Lower lobe of right lung (tissue), 2 donors: ENCODE data around the gene FBN2. TPM values are rescaled to one million over a fixed set of nuclear protein-coding genes. Genes with fewer than 3 reads are reported as not detected.

Experiments used
- ATAC-seq, 2 donors: fragments of 200-7000 bp; cut with Tn5 transposase; one replicate each; pipeline ENCODE4 v1.9.1; 2020 to 2022; ENCODE audit warnings: mild to moderate bottlenecking in 2 of 2, moderate library complexity in 2 of 2
- DNase-seq: peaks from one replicate; pipeline ENCODE4 v3.0.0-alpha.2; 2020
- H3K27ac ChIP-seq: fragments of 200-600 bp; one replicate; pipeline ENCODE4 v1.8.0; 2022
- H3K27me3 ChIP-seq: fragments of 200-600 bp; one replicate; pipeline ENCODE4 v1.8.0; 2022; ENCODE audit warnings: low read depth
- H3K36me3 ChIP-seq: fragments of 200-600 bp; one replicate; pipeline ENCODE4 v1.8.0; 2022; ENCODE audit warnings: mild to moderate bottlenecking
- H3K4me1 ChIP-seq: fragments of 200-600 bp; one replicate; pipeline ENCODE4 v1.8.0; 2022
- H3K4me3 ChIP-seq: fragments of 200-600 bp; one replicate; pipeline ENCODE4 v1.8.0; 2022; ENCODE audit warnings: mild to moderate bottlenecking
- H3K9me3 ChIP-seq: fragments of 200-600 bp; one replicate; pipeline ENCODE4 v1.8.0; 2022
- intact Hi-C: fragments of 100-400 bp; cut with DNase I; formaldehyde crosslinking; loops from one replicate; pipeline ENCODE4 v1.11.0; 2022
- total RNA-seq: library from RNA; stranded (reverse); fragmentation: NEBNext Ultra II Directional; extraction: Animal tissue kit (Norgen Biotek cat#: 25700); gene quantifications from one replicate; pipeline ENCODE4 v1.2.1, GENCODE V29; 2021
- TF ChIP-seq, protein P1 (sequence below): fragments of 200-600 bp; IDR thresholded peaks from one replicate; pipeline ENCODE4 v1.8.0; 2022; ENCODE audit warnings: antibody characterized with exemption, mild to moderate bottlenecking
- donor health status: DM: no; HTN: yes; CAD: no; lungs with severe emphysema.

The FBN2 gene
- total RNA-seq, 1 donor from 2014 or later, result 0.83 TPM

DNA sequence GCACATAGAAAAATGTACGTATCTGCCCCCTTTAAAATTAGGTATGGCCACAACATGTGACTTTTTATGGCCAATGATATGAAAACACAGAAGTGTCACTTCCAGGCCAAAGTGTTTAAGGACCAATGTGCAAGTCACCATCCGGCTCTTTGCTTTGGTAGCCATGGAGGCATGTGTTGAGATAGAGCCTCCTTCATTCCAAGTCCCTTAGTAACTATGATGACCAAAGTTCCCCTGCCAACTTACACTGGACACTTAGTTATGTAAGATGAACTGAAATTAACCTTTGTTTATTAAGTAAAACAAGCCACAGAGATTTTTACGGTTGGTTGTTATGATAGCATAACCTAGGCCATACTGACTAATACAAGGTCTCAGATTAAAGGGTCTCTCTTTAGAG lies 51.0 kb downstream of the FBN2 start:
- no peak for DNase-seq
- Histone ChIP-seq H3K4me1 (no peaks in the 10 kb centered on the region), H3K36me3 (no peaks in the 10 kb centered on the region), H3K27me3 (no peaks in the 10 kb centered on the region), H3K27ac (no peak overlapping the region), H3K9me3 (no peaks in the 10 kb centered on the region), H3K4me3 (no peak overlapping the region)
- intact Hi-C loops, result no loop called here
- TF ChIP-seq, protein P1, sequence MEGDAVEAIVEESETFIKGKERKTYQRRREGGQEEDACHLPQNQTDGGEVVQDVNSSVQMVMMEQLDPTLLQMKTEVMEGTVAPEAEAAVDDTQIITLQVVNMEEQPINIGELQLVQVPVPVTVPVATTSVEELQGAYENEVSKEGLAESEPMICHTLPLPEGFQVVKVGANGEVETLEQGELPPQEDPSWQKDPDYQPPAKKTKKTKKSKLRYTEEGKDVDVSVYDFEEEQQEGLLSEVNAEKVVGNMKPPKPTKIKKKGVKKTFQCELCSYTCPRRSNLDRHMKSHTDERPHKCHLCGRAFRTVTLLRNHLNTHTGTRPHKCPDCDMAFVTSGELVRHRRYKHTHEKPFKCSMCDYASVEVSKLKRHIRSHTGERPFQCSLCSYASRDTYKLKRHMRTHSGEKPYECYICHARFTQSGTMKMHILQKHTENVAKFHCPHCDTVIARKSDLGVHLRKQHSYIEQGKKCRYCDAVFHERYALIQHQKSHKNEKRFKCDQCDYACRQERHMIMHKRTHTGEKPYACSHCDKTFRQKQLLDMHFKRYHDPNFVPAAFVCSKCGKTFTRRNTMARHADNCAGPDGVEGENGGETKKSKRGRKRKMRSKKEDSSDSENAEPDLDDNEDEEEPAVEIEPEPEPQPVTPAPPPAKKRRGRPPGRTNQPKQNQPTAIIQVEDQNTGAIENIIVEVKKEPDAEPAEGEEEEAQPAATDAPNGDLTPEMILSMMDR, result no peak
- ATAC-seq, result no peak

DNA sequence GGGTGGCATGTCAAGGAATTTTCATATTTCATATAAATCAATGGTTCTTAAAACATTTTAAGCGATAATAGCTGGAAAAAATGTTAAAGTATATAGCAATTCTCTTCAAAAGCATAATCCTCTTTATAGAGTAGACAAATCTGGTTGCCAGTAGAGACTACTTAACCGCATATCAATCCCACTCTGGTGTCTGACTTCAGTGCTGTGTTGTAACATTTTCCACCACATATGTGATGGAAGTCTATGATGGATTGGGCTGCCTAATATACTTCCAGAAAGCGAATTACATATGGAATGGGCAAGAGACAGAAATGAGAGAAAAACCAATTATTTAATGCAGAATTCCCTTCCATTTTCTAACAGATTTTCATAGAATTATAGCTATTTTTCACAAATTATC lies 54.3 kb downstream of the FBN2 start:
- H3K27me3 ChIP-seq, result no peaks in the 10 kb centered on the region

DNA sequence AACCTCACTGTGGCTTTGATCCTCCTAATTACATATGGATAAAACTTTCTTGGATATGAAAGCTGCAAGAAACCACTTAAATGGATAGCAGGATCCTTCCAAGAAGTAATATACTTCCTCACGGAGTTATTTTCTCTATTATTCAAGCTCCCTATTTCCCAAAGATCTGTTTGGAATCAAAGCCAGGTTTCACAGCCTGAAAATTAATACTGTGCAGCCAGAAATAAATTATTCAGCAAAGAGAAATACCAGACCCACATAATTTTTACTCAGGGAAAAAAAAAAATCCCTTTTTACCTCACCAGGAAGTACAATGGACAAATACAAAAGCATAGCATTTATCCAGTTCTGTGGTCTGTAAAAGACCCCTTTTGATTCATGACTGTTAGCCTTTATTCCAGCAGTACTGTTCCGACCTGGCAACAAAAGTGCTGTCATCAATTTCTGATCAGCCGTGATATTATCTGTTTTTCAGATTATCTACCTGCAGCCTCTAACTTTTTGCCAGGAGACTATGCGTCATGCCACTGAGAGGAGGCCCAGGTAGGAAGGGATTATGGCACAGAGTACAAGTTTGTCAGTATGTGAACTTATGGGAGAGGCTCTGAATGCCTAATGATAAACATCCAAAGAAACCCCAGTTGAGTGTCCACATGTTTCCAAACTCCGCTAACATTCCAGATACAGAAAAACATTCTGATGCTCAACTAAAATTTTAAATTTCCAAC lies 57.0 kb downstream of the FBN2 start:
- DNase-seq (no peak), ATAC-seq (no peak)
- no peak overlapping the region for H3K27ac ChIP-seq
- no peaks in the 10 kb centered on the region for H3K27me3 ChIP-seq
- H3K4me1 ChIP-seq, result no peaks in the 10 kb centered on the region
- H3K4me3 ChIP-seq, result no peak overlapping the region
- intact Hi-C loops, result no loop called here
- H3K9me3 ChIP-seq, result no peaks in the 10 kb centered on the region
- H3K36me3 ChIP-seq, result no peaks in the 10 kb centered on the region
- TF ChIP-seq, protein P1, result no peak

More for the DNA sequence above, 54.3 kb downstream of the FBN2 start:
- DNase-seq, result no peak
- no peak overlapping the region for H3K27ac ChIP-seq
- H3K9me3 ChIP-seq, result no peaks in the 10 kb centered on the region
- H3K4me1 ChIP-seq, result no peaks in the 10 kb centered on the region
- intact Hi-C loops, result no loop called here
- no peaks in the 10 kb centered on the region for H3K36me3 ChIP-seq
- H3K4me3 ChIP-seq, result no peak overlapping the region
- no peak for ATAC-seq
- TF ChIP-seq, protein P1, result no peak

DNA sequence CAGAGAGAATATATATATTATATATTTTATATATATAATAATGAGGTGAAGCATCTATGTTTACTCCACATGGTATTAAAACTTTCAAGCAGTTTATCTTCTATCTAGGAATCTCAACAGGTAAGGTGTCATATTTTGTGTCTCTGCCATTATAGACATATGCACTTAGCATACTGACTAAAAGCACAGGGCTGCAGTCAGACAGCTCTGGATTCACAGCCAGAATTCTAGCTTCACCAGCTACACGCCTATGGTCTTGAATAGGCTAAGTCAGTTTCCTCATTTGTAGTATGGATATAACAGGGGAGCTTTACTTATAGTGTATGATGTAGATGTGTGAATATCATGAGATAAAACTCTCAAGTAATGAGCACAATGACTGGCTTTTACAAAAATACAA lies 57.9 kb downstream of the FBN2 start:
- intact Hi-C loops, result no loop called here
- Histone ChIP-seq H3K36me3 (no peaks in the 10 kb centered on the region), H3K9me3 (no peaks in the 10 kb centered on the region), H3K27me3 (no peaks in the 10 kb centered on the region), H3K27ac (no peak overlapping the region), H3K4me1 (no peaks in the 10 kb centered on the region), H3K4me3 (no peak overlapping the region)
- no peak for DNase-seq
- TF ChIP-seq, protein P1, result no peak
- ATAC-seq, result no peak

DNA sequence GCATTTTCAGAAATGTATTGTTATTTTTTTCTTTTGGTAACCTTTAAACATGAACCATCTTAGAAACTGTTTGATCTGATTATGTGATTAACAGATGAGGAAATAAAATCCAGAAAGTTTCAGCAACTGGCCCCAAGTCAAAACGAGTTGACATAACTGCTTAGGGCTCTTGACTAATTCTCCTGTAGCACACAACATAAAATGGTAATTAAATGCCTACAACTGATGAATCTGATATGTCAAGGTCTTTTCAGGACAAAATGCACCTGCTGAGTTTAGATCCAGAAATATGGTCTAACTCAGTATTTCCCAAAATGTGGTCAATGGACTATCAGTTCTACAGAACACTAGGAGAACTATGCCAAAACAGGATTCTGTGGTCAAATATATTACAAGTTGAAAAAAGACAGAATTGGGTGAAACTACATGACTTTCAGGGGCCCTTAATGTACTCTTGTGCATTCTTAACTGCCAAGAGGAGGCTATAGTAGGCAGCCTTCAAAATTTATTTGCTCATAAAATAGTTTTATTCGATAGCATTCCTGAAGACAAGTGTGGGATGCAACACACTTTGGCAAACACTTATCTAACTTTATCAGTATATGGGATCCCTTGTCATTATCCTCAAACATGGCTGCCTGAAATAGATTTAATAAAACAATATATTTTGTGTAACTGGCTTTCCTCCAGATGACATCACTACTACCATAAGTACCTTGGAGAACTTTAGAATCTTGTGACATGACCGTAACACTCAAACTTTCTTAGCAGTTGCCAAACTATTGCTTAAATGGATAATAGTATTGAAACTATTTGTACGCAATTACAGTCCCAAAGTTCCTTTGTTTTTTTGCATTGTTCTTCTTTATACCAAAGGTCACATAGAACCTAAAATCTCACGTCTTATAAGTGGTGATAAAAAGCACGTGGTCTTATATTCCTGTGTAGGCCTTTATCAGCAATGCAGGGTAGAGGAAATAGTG lies 59.4 kb downstream of the FBN2 start:
- no peak overlapping the region for H3K27ac ChIP-seq
- DNase-seq (no peak), ATAC-seq (peak; percentile 30 to 50)
- H3K27me3 ChIP-seq, result no peaks in the 10 kb centered on the region
- H3K9me3 ChIP-seq, result no peaks in the 10 kb centered on the region
- TF ChIP-seq, protein P1, result no peak
- no peaks in the 10 kb centered on the region for H3K4me1 ChIP-seq
- no peaks in the 10 kb centered on the region for H3K36me3 ChIP-seq
- intact Hi-C loops, result no loop called here
- H3K4me3 ChIP-seq, result no peak overlapping the region
